BE2C (cell line): ENCODE data around the gene NKX6-2.

Source experiments
- DNase-seq: peaks from one replicate; pipeline ENCODE4 v3.0.0-alpha.2; 2020
- H3K27me3 ChIP-seq: fragments of 250-450 bp; sonication (Bioruptor Pico); 2 replicates; pipeline ENCODE4 v1.5.1; 2020; ENCODE audit warnings: mild to moderate bottlenecking
- H3K36me3 ChIP-seq: fragments of 250-450 bp; sonication (Bioruptor Pico); 2 replicates; pipeline ENCODE4 v1.5.1; 2020; ENCODE audit warnings: mild to moderate bottlenecking
- H3K4me1 ChIP-seq: fragments of 250-450 bp; sonication (Bioruptor Pico); 2 replicates; pipeline ENCODE4 v1.5.1; 2020
- H3K4me3 ChIP-seq: 2 replicates; pipeline ENCODE4 v1.5.1; 2011; ENCODE audit warnings: low read depth, low read length
- H3K9me3 ChIP-seq: fragments of 250-450 bp; sonication (Bioruptor Pico); 2 replicates; pipeline ENCODE4 v1.5.1; 2020
- CTCF ChIP-seq: IDR thresholded peaks from 2 replicates; pipeline ENCODE4 v1.5.1; 2012; ENCODE audit warnings: mild to moderate bottlenecking, low read depth, low read length

NKX6-2 gene

GRCh38 chr10:132789659-132790148 lies 3.8 kb upstream of the NKX6-2 start:
- H3K27me3 ChIP-seq, result peaks cover 78% of the 10 kb centered on the region
- peaks cover 7% of the 10 kb centered on the region for H3K9me3 ChIP-seq
- no peaks in the 10 kb centered on the region for H3K36me3 ChIP-seq
- H3K4me1 ChIP-seq, result peaks cover 4% of the 10 kb centered on the region
- no peak for TF ChIP-seq CTCF
- no peak overlapping the region for H3K4me3 ChIP-seq
- DNase-seq, result no peak

DNA sequence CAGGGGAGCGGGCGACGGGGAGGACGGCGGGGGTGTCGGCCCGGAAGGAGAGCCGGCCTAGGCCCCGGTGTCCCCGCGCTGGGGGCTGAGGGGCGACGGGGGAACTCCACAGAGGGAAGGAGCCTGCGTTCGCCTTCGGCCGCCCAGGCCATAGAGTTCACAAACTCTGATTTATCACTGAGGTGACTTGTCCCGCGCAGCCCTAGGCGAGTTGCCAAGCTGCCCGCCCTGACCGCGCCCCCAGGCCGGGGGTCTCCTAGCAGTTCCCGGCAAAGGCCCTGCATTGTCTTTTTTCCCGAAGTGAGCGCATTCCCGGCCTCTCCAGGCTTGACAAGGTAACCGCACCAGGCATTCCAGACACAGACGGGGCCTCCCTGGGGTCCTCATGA lies 2.9 kb upstream of the NKX6-2 start:
- TF ChIP-seq CTCF, result no peak
- Histone ChIP-seq H3K9me3 (peaks cover 7% of the 10 kb centered on the region), H3K27me3 (peaks cover 77% of the 10 kb centered on the region), H3K36me3 (no peaks in the 10 kb centered on the region), H3K4me1 (peaks cover 2% of the 10 kb centered on the region), H3K4me3 (no peak overlapping the region)
- no peak for DNase-seq

GRCh38 chr10:132788180-132788830 lies 2.4 kb upstream of the NKX6-2 start:
- DNase-seq, result no peak
- Histone ChIP-seq H3K4me3 (no peak overlapping the region), H3K36me3 (no peaks in the 10 kb centered on the region), H3K27me3 (peaks cover 71% of the 10 kb centered on the region), H3K4me1 (no peaks in the 10 kb centered on the region), H3K9me3 (peaks cover 7% of the 10 kb centered on the region)
- TF ChIP-seq CTCF, result no peak

GRCh38 chr10:132787495-132788179 lies 1.7 kb upstream of the NKX6-2 start:
- DNase-seq, result no peak
- Histone ChIP-seq H3K4me1 (no peaks in the 10 kb centered on the region), H3K9me3 (peaks cover 7% of the 10 kb centered on the region), H3K36me3 (no peaks in the 10 kb centered on the region), H3K27me3 (peaks cover 65% of the 10 kb centered on the region), H3K4me3 (no peak overlapping the region)
- TF ChIP-seq CTCF, result no peak

DNA sequence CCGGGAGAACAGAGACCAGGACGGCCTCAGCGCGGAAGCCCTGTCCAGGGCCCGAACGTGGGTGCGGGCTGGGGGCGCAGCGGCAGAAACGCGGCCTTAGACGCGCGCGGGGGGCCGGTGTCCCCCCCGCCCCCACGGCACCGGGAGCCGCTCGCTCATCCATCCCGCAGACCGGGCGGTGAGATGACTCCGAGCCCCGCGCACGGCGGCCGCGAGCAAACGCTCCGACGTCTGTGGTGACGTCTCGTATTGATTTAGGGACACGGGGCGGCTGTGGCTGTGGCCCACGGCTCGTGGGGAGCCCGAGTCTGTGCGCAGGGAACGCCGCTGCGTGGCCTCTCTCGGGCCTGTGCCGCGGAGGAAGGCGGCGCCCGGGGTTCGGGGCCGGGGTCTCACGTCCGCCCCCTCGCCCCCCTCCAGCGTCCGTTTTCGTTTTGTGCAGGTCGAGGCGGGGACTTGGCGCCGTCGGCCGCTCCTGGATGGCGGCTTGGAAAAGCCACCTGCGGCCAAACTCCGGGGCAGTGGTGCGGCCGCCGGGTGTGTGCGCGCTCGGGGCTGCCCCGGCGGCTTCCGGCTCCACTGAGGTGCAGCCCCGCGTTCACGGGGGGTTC lies 1.0 kb upstream of the NKX6-2 start:
- DNase-seq, result no peak
- Histone ChIP-seq H3K4me3 (no peak overlapping the region), H3K27me3 (peaks cover 65% of the 10 kb centered on the region), H3K4me1 (no peaks in the 10 kb centered on the region), H3K36me3 (no peaks in the 10 kb centered on the region), H3K9me3 (peaks cover 7% of the 10 kb centered on the region)
- TF ChIP-seq CTCF, result no peak

DNA sequence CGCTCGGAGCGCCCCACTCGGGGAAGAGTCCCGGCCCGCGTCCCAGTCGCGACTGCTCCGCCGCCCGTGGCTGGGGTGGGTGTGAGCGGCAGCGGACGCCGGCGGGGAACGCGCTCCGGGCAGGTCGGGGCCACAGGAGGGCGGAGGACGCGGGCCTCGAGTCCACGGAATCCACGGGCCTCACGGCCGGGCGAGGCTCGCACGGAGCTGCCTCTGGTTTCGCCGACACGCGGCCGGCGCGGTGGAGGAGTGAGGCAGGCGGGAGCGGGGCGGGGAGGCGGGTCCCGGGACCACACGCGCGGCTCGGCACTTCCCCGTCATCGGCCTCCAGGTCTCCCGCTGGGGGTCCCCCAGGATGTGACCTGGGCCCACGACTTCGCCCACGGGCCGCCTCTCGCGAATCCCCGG lies 533 bp upstream of the NKX6-2 start:
- H3K9me3 ChIP-seq, result peaks cover 7% of the 10 kb centered on the region

More for the DNA sequence above, 533 bp upstream of the NKX6-2 start:
- no peaks in the 10 kb centered on the region for H3K36me3 ChIP-seq
- no peak for TF ChIP-seq CTCF
- H3K4me3 ChIP-seq, result no peak overlapping the region
- DNase-seq, result no peak
- H3K27me3 ChIP-seq, result peaks cover 64% of the 10 kb centered on the region
- H3K4me1 ChIP-seq, result no peaks in the 10 kb centered on the region
